ENCODE measurements around the gene TCHP.
"Not testable (repeated sequence)": the region's sequence is repeated elsewhere in the genome, so short reads cannot be mapped to it uniquely, and the experiment has no call there.

Gene TCHP, protein sequence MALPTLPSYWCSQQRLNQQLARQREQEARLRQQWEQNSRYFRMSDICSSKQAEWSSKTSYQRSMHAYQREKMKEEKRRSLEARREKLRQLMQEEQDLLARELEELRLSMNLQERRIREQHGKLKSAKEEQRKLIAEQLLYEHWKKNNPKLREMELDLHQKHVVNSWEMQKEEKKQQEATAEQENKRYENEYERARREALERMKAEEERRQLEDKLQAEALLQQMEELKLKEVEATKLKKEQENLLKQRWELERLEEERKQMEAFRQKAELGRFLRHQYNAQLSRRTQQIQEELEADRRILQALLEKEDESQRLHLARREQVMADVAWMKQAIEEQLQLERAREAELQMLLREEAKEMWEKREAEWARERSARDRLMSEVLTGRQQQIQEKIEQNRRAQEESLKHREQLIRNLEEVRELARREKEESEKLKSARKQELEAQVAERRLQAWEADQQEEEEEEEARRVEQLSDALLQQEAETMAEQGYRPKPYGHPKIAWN
- 2.6 to 29.9 (median 13.9) reads per million in 17 experiments for total RNA-seq

DNA sequence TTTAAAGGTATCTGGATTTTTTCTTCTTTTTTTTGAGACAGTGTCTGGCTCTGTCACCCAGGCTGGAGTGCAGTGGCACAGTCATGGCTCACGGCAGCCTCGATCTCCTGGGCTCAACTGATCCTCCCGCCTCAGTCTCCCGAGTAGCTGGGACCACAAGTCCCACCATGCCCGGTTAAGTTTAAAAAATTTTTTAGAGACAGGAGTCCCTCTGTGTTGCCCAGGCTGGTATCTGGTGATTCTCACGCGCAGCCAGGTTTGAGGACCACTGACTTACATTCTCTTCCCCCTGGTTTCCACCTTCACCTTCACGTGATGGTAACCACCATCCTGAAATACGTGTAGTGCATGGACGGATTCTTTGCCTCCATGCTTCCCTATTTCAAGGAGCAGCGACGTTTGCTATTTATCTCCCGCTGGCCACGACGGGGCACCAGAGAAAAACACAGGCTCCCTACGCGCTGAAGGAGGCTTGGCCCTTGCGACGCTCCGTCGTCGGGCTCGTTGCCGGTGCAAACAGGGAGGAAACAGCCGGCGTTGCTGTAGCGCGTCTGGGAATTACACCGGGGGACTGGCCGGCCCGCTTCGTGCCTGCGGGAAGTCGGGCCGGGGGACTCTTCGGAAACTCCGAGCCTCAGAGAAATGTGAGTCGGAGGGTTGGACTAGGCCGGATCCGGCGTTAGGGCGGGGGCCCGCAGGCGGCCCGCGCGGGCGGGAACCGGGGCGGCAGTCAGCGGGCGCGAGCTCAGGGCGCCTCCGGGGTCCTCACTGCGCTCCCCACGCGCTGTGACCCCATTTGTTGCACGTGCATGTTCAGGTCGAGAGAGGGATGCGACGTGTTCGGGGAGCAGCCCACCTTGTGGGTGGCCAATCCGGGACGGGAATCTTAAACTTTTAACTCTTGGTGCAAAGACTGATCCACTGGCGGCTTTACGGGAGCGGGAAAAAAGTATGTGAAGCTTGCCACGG lies at the start of gene TCHP:
Gene TCHP, plus strand, starts transcription at position 492 of the 969 bp plus-strand sequence. CDS start 2,753 bp downstream, outside the sequence.
- DNase-seq = peak; percentile 92 to 96 (median 95)

DNA sequence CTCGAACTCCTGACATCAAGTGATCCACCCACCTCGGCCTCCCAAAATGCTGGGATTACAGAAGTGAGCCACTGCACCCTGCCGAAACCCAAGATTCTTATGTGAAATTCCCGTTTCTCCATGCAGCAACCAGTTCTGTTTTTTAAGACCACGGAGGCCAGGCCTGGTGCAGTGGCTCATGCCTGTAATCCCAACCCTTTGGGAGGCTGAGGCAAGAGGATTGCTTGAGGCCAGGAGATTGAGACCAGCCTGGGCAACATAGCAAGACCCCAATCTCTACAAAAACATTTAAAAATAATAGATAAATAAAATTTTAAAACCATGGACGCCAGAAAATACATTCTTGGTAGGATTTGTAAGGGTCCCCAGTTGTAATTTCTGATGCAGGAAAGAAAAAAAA lies 49.6 kb upstream of the TCHP start:
- not testable (repeated sequence) for DNase-seq

- DNase-seq = no peak
These were observed 44.7 kb upstream of the TCHP start for GRCh38 chr12:109855377-109855776.

- no peak for DNase-seq
These were observed 42.4 kb upstream of the TCHP start for GRCh38 chr12:109857715-109858114.

DNA sequence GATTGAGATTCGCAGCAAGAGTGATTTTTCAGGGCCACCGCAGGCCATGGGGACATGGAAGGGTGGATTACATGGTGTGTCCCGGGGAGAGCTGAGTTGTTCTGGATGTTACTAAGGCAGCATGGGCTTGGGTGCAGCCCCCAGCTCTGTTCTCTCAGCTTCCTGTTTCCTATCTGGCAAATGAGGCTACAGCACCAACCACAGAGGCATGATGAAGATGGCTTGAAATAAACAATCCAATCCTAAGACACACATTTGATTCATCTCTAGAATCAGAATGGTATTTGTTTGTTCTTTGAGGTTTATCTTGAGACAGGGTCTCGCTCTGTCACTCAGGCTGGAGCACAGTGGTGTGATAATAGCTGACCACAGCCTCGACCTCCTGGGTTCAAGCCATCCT lies 41.3 kb upstream of the TCHP start:
- no peak for DNase-seq

- no peak for DNase-seq
These were observed 39.1 kb upstream of the TCHP start for GRCh38 chr12:109860977-109861376.

DNA sequence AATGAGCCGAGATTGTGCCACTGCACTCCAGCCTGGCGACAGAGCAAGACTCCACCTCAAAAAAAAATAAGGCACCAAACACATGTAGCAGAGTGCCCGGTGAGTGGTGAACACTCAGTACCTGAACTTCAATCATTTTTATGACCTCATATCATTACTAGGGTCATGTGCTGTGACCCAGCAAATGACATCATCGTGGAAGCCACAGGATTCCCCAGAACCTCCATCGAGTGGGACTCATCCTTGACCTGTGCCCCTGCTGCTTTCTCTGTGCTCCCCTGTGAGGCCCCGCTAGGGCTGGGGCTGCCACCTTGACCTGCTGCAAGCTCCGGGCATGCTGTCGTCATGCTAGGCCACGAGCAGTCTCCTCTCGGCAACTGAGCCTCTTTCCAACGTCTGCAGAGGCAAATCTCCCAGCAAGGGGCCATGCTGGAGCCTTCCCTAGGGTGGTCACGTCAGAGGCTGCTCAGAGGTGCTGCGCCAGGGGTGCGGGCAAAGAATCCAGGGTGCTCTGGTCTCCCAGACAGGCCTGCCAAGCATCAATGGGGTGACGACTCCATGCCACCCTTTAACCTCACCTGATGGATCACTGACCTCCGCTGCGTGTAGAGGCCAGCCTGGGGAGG lies 38.3 kb upstream of the TCHP start:
- no peak for DNase-seq

- not testable (repeated sequence) for DNase-seq
These were observed 37.6 kb upstream of the TCHP start for GRCh38 chr12:109862491-109862890.

DNA sequence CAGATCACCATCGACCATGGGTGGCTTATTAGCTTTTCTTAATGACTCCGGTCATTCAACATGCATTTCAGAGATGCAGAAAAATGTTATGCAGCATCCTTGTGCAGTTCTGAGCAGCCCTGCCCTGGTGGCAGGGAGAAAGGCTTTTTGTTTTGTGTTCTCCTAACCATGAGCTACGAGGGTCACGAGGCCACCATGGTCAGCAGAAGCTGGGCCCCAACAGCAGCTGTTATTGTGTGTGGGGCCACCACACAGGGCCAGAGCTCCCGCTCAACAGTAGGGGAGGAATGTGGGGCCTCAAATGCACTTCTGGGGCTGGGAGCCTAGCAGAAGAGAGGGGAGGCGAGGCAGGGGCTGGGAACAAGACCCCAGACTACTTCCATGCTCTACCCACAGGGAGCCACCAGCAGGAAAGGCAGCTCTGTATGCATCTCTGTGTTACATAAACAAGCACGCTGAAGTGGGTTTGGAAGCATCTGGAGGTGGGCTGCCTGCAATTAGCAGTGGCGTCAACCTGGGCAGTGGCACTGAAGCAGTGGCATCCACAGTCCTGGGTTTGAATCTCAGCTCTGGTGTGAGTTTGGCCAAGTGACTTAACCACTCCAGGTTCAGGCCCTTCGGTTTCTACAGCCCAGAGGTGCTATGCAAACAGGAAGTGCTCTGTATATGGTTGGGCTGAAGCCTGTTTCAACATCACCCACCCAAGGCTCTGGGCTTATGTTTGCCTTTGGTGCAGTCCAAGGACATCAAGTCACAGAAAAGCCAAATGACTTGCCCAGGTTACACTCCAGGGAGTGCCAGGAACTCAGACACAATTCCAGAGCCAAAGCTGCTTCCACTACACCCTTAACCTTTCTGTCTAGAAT lies 36.0 kb upstream of the TCHP start:
- peak; percentile 39 to 54 (median 51) for DNase-seq

- no peak for DNase-seq
These were observed 35.2 kb upstream of the TCHP start for GRCh38 chr12:109864916-109865315.

GRCh38 chr12:109868182-109869051 lies 31.7 kb upstream of the TCHP start:
- no peak for DNase-seq

DNA sequence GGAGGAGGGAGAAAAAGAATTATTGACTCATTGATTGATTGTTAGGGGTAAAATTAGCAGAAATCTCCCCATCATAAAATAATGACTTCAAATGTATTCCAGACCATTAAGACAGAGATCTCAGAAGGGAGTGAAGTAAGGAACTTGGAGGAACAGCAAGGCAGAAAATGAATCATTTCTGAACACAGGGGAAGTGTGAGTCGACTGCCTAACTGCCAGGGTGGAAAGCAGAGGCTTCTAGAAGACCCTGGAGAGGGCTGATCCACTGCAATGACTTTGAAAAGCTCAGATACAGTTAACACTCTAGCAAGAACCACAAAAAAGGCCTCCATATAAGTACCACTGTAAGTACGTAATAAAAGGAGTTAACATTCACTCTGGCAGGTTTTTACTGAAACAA lies 29.4 kb upstream of the TCHP start:
- DNase-seq = peak in 2 of 4 experiments; percentile 44 to 47

- DNase-seq = peak in 1 of 4 experiments; percentile 21
These were observed 28.3 kb upstream of the TCHP start for GRCh38 chr12:109871668-109872314.

GRCh38 chr12:109873653-109874052 lies 26.4 kb upstream of the TCHP start:
- no peak for DNase-seq

DNA sequence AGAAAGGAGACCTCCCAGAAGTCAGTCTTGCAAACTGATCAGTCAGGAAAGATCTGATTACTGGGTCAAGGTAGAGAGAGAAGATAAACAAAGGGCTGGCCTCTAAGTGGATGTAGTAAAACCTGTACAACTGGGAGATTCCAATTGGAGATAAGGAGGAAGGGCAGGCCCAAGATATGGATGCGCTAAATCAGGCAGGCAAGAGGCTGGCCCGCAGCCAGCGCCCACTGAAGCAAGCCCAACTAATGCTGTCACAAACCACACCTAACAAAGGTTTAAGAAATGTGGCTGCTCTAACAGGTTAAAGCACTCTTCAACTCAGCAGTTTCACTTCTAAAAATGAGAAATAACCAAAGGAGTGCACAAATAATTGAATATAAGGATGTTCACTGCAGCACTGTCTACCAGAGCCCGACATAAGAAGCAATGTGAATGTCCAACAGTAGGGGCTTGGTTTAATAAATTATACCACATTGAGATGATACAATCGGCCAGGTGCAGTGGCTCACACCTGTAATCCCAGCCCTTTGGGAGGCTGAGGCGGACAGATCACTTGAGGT lies 24.4 kb upstream of the TCHP start:
- DNase-seq = no peak

DNA sequence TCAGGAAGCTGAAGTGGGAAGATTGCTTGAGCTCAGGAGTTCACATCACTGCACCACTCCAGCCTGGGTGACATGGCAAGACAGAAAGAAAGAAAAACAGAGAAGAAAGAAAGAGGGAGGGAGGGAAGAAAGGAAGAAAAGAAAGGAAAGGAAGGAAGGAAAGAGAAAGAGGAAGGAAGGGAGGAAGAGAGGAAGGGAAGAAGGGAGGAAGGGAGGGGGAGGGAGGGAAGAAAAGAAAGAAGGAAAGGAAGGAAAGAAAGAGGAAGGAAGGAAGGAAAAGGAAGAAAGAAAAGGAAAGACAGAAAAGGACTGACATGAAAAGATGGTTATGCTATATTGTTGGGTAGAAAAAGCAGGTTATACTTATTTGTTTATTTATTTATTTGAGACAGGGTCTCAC lies 23.7 kb upstream of the TCHP start:
- DNase-seq = no peak

GRCh38 chr12:109877504-109878246 lies 22.4 kb upstream of the TCHP start:
- DNase-seq = no peak

DNA sequence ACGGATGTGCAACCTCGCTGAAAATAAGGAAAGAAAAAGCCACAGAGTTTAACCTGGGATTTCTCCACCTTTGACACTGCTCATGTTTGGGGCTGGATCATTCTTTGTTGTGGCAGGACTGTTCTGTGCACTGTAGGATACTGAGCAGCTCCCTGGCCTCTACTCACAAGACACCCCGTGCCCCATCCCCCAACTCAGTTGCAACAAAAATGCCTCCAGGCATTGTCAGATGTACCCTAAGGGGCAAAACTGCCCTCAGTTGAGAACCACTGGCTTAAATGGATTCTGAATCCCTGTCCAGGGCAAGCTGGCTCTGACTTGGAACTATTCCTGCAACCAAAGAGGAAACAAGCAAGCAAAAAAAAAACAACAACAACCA lies 21.8 kb upstream of the TCHP start:
- DNase-seq = no peak

GRCh38 chr12:109878749-109879148 lies 21.3 kb upstream of the TCHP start:
- peak in 3 of 4 experiments; percentile 40 to 55 (median 48) for DNase-seq

Measured in suppressor macrophage (primary cell).